Bone marrow (tissue), 2 donors: Measurements from ENCODE around the gene GLUL.
"Not testable (repeated sequence)": the region's sequence is repeated elsewhere in the genome, so short reads cannot be mapped to it uniquely, and the experiment has no call there.

Source experiments
- DNase-seq, 2 donors: peaks; one replicate each; lab custom pipeline; 2025; lab: John Stamatoyannopoulos, UW

Gene GLUL

DNA sequence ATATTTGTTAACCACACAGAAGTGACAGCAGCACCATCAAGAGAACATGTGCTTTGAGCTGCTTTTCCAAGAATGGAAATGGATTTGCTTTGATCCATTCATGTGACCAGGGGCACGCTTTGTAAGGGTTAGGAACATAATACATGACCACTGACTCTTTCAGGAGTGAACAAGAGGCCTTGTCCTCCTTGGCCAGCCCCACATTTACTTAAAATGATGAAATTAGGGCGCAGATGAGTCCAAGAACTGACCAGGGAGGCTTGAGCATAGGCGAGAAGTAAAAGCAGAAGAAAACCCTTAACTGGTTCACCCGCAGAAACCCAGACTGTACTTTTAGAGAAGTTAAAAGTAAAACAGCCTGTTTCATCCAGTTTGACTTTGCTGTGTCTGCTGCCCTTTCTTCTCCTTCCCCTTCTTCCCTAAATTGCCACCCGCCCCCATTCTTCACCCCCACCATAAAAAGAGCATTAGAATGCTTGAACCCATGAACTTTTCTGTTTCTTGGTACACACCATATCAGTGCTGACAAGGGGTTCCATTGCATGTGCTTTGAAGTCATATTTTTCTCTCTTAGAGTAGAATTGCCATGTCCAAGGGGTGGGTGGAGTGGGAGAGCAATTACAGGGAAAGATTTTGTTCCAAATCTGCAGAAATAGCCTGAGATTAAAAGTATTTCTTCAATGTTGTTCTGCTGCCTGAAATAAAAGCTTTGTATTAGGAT lies 2.6 kb upstream of the GLUL start:
- peak in 1 of 2 donors; percentile 45 for DNase-seq

DNA sequence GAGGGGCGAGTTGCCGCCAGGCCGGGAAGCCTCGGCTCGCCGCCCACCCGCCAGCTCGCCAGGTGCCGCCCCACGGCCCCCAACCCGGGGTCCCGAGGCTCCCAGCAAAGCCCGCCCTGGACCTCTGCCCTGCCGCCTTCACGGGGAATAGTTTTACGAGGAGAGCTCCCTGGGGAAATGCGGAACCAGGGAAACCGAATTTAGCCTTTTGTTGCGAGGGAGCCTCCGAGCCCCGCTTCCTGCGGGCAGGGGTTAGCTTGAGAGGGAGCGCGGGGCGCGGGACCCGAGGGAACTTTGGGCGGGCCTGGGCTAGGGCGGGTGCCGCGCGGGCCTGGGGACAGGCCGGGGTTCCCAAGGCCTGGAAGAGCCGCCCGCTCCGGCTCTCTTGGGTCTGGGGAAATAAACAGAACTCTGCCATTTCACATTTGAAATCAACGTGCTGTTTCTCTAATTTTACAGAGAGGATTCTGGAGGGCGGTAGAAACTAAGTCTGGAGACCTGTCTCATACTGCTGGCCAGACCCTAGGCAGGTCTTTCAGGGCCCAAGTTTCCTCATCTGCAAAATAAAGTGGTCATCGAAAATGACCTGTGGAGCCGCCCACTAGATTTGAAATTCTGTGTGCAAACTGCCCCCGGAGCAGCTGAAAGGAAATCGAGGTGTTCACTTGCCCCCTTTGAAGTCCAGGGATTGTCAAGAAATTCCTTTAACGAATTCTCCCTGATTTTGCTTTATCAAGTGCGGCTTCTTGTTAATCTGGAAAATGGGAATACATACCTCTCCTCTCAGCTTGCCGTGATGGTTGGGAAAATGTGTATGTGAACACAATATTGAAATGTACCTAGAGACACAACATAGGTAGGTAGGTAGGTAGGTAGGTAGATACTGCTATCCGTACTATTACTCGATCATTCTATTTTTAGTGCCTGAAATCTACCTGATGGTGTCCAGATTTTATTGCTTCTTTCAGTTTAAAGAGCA lies 749 bp upstream of the GLUL start:
- peak; percentile 57 to 77 for DNase-seq

DNA sequence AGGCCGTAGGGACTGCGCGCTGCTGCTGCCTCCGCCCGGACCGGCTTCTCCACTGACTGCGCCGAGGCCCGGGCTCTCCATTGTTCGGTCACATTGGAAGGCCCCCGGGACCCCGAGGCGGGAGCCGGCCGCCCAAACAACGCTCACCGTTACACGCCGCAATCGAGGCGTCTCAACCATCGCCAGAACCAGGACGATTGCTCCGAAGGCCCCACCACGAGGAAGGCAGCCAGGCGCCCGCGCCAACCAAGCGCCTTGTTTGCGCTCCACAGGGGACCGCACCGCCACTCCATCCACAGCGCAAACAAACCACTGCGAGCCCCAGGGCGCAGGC lies 595 bp downstream of the GLUL start:
- DNase-seq, result no peak

DNA sequence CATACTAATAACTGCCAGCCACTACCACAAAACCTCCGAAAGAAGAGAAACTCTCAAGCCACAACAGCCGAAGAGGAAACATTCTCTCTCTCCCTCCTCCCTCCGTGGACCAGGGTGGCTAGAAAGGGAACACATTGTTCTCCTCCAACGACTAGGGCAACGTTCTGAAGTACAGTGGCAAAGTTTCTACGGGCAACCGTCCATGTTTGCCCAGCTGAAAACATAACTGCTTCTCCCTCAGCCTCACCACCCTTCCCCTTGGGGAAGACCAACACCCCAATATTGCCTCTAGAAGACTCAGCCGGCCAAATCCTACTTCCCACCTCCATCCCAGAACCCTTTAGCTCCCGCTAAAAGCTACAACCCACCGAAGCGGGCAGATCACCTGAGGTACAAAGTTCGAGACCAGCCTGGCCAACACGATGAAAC lies 2.0 kb downstream of the GLUL start:
- peak in 1 of 2 donors; percentile 20 for DNase-seq

DNA sequence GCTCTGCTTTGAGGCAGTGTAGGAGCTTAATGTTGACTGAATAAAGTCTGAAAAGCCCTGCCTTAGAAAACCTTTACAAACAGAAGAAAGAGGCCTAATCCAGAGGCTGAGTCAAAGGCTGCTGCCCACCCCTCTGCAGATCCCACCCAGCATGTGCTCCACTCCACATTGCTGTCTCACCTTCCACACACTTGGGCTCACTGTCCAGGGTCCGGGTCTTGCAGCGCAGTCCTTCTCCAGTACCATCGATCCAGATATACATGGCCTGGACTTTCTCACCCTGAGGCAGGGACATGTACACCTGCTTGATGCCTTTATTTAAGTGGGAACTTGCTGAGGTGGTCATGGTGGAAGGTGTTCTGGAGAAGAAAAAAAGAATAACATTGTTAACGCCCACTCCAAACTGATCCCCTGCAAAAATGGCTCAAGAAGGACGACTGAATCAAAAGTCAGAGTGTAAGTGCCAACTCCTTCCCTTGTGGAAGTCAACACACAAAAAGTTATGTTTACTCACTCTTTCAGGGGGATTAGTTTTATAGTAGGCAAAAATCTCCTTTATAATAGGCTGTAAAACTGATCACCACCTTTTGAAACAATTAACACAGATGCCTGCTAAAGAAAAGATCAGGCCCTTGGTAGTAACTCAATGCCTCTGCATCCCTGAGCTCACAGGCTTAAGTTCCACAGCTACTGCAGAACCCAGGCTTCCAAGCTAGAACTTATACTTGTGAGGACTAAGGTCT lies 3.0 kb downstream of the GLUL start:
- DNase-seq, result no peak

DNA sequence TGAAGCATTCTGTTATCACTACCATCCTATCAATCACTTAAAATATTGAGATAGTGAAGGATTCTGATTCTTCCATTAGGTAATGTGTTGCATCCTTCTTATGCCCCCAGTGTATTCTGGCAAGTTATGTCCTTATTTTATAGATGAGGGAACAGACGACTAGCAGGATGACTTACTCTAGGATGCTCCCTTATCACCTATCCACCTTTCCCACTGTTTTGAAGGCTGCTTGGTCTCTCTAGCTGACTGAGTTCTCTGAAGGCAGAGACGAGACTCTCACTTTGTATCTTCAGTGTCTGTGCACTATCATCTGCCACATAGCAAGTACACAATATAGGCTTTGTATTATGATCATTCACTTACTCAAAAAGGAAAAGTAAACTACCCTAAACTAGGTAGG lies 4.0 kb downstream of the GLUL start:
- DNase-seq, result no peak

DNA sequence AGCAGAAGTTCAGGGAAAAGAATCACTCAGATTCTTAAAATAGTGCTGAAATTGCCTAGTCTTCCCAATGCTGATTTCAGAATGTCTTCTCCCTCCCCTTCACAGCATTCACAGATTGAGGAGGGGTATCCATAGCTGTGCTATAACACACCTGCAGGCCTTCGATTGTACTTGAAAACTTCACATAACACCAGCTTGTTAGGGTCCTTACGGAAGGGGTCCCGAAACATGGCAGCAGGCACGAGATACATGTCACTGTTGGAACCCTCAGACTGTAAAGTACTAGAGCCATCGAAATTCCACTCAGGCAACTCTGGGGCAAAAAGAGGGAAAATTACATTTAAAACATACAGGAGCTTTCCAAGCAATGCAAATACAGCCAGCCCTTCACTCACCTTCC lies 4.6 kb downstream of the GLUL start:
- DNase-seq, result no peak

DNA sequence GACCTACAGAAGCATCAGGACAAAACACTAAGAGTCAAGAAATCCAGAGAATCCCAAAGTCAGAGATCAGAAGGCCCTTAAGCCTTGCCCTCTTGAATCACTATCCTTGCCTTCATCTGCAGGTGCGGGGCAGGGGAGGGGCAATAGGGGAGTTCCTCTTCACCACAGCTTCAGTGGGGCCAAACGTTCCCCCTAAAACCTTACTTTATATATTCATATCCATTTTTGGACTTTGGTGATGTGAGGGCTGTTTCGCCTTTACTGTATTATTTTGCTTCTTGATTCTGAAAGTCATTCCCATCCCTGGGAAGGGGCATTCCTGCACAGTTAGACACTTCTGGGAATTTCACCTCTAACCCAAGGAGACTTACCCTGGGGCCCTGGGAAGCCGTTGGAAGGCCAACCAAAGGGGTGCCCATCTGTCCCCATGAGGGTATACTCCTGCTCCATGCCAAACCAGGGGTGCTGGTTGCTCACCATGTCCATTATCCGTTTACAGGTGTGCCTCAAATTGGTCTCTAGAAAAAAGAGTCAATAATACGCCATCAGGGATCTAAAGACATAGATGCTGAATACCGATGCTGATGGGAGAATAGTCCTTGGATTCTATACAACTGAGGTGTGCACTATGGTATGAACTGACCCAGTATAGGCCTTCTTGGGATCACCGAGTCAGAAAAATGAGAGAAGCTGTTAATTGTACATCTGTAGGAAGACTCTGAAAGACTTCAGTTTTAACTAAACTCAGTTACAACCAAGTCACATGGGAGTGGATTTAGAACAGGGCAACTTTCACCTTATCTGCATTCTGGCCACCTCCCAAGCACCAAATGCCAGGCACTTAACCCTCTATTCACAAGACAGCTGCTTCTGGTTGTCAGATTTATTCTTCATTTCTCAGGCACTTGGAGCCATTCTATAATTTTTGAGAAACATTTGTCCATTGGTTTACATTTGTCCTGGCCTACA lies 5.4 kb downstream of the GLUL start:
- no peak for DNase-seq

DNA sequence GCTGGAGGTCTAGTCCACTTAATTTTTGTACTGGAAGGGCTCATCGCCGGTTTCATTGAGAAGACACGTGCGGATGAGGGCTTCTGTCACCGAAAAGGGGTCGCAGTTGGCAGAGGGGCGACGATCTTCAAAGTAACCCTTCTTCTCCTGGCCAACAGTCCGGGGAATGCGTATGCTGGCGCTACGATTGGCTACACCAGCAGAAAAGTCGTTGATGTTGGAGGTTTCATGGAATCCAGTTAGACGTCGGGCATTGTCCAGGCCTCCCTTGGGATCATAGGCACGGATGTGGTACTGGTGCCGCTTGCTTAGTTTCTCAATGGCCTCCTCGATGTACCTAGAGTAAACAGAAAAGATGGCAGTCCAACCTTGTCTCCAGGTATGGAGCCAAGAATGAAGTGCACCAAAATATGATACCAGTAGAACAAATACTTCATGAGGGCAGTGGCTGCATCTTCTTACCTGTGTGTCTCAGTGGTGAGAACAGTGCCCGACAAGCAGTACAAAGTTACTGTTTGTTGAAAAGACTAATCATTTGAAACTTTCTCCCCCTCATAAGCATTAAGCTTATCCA lies 7.1 kb downstream of the GLUL start:
- no peak for DNase-seq

DNA sequence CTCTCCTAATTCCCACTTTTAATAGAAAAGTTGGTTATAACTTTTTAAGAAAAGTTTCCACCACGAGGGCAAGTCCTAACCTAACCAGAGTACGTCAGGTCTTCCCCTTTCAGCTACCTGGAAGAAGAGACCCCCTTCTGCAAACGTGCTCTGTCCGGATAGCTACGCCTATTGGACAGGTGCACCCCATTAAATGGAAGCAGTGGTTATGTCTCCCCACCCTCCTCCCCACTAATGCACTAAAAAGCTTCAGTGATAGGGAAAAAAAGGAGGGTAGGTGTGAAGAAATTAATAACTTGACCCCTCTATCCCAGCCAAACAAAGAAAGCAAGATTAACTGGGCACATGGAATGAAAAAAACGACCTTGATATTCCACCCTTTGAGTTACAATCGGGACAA lies 7.7 kb downstream of the GLUL start:
- no peak for DNase-seq

DNA sequence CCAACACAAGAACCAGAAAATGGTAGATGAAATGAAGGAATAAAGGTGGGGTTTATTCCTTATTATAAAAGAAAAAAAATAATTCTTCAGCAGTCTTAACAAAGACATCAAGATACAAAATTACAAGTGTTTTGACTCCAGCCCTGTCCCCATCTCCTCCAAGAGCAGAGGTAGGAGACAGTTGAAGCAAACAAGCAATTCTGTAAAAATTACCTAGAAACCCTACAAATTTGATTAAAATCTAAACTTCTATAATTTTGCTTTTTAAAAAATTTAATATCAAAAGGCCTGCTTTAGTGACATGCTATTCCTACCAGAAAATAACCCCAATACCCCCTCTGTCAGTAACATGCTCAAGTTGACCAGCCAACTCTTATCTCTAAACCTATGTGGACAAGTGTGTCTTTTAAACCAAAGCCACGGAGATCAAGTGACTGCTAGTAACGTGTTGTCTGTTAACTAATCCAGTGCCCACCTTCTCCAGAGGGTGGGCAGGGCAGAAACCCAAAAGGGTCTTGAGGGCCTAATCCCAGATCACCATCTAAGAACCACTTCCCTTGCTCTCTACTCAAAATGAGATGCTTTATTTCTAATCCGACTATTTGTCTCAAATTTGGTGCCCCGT lies 8.4 kb downstream of the GLUL start:
- no peak for DNase-seq

DNA sequence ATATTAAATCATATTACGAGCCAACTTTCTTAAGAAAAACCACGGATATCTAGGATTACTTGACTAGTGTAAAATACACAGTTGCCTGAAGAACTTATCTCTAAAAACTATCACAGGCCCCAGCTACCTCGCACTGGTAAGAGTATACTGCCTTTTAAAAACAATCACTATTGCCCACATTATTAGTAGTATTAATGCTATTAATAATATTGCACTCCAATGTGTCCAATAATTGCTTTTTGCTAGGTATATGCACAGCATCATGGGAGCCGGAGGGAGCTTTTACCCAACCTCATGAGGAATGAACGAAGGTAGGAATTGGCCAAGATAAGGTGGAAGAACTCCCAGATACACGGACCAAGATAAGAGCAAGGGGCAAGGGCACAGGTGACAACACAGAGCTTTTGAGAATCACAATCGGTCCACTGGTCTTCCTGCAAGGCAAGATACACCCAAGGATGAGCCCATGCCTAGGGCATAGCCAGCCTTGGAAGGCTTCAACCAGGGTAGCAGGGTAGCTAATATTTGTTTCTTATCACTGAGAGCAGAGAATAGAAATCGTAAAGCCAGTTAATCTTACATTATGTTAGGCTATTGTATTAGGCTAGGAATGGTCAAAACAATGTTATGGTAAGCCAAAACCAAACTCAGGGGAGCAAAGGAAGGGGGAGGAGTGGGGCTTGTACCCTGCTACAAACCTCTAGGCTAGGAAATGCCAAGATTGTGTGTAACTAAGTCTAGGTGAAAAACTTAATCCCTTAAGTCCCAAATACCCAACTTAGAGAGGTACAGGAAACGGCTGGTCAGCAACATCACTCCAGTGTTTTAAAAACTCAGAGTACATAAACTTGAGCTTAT lies 9.4 kb downstream of the GLUL start:
- DNase-seq, result no peak

DNA sequence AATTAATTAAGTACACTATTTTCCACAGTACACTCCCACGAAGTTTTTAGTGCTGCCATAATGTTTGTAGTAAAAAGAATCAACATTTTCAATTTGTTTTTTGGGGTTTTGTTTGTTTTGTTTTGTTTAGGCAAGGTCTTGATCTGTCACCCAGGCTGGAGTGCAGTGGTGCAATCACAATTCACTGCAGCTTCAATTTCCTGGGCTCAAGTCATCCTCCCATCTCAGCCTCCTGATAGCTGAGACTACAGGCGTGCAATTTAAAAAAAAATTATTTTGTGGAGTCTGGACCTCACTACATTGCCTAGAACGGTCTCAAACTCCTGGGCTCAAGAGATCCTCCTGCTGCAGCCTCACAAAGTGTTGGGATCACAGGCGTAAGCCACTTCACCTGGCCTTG lies 11.4 kb downstream of the GLUL start:
- DNase-seq, result no peak

DNA sequence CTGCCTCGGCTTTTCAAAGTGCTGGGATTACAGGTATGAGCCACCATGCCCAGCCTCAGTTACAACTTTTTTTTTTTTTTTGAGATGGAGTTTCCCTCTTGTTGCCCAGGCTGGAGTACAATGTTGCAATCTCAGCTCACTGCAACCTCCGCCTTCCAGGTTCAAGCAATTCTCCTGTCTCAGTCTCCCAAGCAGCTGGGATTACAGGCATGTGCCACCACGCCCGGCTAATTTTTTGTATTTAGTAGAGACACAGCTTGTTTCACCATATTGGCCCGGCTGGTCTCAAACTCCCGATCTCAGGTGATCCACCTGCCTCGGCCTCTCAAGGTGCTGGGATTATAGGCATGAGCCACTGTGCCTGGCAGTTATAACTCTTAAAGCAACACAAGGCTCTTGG lies 11.8 kb downstream of the GLUL start:
- DNase-seq, result not testable (repeated sequence)

DNA sequence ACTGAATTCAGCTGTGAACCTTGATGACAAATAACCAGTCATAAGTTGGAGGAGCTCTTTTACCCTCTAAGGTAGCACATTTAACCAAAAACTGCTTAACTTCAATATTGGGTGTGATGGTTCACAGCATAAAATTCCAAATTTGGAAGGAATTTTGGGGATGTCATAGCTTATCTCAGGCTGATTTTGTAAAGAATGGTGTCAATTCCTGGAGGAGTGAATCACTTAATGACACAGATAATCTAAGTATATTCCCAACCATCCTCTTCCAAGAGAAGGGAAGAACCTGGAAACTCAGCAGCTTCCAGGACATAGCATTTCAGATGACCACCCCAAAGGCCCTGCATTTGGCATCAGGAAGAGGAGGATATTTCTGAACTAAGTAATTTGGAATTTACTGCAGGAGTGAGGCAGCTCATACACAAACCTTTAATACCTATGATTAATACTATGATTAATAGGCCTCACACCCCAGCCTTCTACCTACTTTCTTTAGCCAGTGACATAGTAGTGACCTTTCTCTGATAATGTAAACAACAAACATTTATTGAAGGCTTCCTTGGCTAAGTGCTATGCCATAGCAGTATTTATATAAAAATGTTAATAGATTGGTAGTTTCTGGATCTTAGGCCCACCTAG lies 14.5 kb downstream of the GLUL start:
- DNase-seq, result no peak

DNA sequence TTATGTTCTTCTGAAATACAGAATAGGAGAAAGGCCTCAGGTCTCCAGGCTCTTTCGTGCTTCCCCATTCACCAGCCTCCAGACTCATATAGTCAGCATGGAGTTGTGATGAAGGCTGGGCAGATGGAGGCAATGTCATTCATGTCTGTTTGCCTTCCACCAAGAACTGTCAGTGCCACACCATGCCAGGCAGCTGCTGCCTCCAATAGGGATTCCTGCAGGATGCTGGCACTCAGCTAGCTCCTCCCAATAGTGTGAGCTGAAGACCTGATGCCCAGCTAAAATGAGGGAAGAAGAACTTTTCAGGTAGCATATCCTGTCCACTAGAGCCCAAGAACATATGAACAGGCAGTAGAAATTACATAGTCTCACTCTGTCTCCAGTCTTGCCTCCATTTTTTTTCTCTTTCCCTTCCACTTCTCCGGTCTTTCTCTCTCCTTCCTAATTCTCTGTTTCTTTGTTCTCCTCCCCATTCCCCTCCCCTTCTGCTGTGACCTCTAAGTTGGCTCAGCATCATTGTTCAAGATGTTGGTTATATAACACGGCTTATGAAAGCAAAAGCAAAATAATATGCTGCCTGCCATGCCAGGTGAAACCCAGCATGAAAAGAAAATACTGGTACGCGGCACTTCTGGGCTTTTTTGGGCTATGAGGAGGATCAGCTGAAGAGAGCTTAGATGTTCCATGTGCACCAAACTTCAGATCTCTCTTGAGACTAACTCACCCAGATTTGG lies 17.3 kb downstream of the GLUL start:
- no peak for DNase-seq

DNA sequence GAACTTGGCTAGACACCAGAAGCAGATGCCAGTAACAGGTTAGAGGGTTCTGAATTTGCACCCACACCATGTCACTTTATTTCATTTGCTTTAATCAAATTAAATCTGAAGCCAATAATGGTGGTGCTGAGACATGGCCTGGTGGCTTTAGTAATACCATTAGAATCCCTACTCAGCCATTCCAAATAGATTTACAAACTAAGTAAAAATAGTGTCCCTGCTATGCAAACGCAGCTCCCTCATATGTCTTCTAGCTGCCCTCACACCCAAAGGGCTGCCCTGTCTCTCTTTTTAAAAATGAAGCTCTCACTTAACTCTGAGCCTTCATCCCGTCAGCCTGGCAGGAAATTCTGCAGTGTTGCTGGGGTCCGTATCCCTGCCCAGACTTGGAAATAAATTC lies 21.1 kb downstream of the GLUL start:
- DNase-seq, result no peak

DNA sequence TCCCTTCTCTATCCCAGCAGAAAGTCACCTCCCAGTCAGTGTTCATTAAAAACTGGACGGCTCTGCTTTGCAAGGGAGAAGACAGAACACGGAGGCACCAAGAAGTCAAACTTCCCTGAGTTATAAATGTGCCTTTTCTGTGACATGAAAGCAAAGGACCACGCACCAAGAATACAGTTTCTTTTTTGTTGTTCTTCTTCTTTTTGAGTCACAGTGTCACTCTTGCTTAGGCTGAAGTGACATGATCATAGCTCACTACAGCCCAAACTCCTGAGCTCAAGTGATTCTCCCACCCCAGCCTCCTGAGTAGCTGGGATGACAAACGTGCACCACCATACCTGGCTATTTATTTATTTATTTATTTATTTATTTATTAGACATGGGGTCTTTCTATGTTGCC lies 22.7 kb downstream of the GLUL start:
- peak in 1 of 2 donors; percentile 28 for DNase-seq
